ENCODE measurements around the gene ITGBL1. TPM values are rescaled to one million over a fixed set of nuclear protein-coding genes. Genes with fewer than 3 reads are reported as not detected.

The ITGBL1 gene
- total RNA-seq, 6 experiments from 2014 or later, result 92.4 to 114 (median 105) TPM

DNA sequence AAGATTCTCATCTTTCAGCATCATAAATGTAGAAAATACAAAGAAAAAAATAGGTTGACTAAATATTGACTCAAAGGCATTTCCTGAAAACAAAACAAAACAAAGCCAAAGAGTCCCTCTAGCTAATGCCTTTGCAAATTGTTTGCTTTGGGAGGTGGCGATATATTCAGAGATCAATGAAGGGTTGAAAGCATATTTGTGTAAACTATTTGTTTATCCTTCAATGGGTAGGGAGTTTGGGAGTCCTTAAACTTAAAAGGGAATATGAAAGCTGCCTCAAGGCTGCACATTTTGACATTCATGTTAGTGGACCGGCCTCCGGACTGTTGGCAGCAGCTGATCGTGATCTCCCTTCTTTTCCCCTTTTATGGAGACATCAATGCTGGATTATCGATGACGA is 257.5 kb downstream of the ITGBL1 start:
- DNase-seq, result no peak
- H3K27ac Mint-ChIP-seq, result no peak overlapping the region

DNA sequence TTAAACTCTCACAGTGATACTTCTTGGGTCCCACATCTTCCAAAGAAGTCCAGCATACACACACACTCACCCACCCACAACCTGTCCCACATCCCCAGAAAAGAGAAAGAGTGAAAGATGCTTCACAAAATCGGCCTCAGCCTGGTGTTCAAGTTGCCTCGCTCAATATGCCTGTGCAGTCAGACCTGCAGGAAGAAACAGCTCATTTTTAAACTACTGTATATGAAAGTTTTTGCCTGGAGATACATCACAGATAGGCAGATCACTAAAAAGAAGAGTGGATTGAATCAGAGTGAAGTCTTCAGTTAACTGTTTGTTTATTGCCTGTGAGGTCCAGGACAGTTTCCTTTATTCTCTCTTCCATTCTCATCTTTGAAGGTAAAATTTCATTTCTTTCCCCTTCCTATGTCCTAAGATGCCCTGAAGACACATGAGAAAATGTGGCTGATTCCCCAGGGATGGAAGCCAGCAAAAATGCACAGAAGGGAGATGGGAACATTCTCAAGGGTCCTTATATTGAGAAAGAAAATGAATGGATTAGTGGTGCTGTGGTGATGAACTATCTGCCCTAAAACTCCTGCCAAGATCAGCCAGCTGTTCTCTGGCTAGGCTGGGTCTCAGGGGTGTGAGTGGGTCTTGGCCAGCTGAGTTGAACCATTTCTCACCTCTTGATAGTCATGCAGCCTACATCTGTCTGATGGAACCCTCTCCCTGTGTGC is 259.0 kb downstream of the ITGBL1 start:
- Mint-ChIP-seq H3K4me1 (ENCODE audit: low read depth) (peaks cover 9% of the 10 kb centered on the region), H3K4me3 (no peak overlapping the region), H3K9me3 (no peaks in the 10 kb centered on the region), H3K27me3 (ENCODE audit: insufficient read depth) (no peaks in the 10 kb centered on the region), H3K27ac (no peak overlapping the region), H3K36me3 (ENCODE audit: low read depth) (peaks cover 43% of the 10 kb centered on the region)
- TF ChIP-seq, protein P1, sequence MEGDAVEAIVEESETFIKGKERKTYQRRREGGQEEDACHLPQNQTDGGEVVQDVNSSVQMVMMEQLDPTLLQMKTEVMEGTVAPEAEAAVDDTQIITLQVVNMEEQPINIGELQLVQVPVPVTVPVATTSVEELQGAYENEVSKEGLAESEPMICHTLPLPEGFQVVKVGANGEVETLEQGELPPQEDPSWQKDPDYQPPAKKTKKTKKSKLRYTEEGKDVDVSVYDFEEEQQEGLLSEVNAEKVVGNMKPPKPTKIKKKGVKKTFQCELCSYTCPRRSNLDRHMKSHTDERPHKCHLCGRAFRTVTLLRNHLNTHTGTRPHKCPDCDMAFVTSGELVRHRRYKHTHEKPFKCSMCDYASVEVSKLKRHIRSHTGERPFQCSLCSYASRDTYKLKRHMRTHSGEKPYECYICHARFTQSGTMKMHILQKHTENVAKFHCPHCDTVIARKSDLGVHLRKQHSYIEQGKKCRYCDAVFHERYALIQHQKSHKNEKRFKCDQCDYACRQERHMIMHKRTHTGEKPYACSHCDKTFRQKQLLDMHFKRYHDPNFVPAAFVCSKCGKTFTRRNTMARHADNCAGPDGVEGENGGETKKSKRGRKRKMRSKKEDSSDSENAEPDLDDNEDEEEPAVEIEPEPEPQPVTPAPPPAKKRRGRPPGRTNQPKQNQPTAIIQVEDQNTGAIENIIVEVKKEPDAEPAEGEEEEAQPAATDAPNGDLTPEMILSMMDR (IDR thresholded peaks at IDR 0.05), result no peak
- no peak for DNase-seq

More for the DNA sequence above, 257.5 kb downstream of the ITGBL1 start:
- TF ChIP-seq, protein P1 (IDR thresholded peaks at IDR 0.05), result no peak
- no peaks in the 10 kb centered on the region for H3K27me3 Mint-ChIP-seq (ENCODE audit: insufficient read depth)
- H3K4me1 Mint-ChIP-seq (ENCODE audit: low read depth), result peaks cover 17% of the 10 kb centered on the region
- H3K4me3 Mint-ChIP-seq, result no peak overlapping the region
- peaks cover 48% of the 10 kb centered on the region for H3K36me3 Mint-ChIP-seq (ENCODE audit: low read depth)
- H3K9me3 Mint-ChIP-seq, result no peaks in the 10 kb centered on the region

DNA sequence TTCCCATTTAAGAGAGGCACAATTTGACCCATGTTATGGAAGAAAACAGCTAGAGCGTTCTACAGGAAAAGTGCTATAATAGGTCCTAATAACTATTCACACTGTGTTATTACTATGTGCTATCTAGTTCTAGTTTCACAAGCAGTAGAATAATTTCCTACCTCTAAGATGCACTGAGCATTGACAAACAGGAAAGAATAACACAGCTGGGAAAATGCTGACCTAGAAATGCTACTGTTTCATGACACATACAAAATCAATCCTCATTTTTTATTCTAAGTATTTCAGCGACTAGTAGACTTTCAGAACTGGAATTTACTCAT is 259.5 kb downstream of the ITGBL1 start:
- Mint-ChIP-seq H3K4me3 (no peak overlapping the region), H3K9me3 (no peaks in the 10 kb centered on the region), H3K27me3 (ENCODE audit: insufficient read depth) (no peaks in the 10 kb centered on the region), H3K27ac (no peak overlapping the region), H3K36me3 (ENCODE audit: low read depth) (peaks cover 42% of the 10 kb centered on the region), H3K4me1 (ENCODE audit: low read depth) (peaks cover 4% of the 10 kb centered on the region)
- no peak for DNase-seq
- TF ChIP-seq, protein P1 (IDR thresholded peaks at IDR 0.05), result no peak

DNA sequence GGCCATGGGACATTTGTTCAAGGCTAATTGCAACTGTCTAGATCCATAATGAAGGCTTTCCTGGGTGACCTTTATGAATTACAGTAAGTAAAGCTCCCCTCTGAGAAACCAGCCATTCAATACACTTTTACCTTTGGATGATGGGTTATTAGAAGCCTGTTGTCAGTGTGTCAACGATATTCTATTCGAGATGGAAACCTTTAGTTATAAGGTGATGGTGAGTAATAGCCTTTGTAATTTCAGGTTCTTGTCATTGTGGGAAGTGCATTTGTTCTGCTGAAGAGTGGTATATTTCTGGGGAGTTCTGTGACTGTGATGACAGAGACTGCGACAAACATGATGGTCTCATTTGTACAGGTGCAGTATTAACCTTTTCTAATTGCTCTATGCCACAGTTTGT is 261.7 kb downstream of the ITGBL1 start:
- Mint-ChIP-seq H3K4me1 (ENCODE audit: low read depth) (no peaks in the 10 kb centered on the region), H3K9me3 (no peaks in the 10 kb centered on the region), H3K4me3 (no peak overlapping the region), H3K36me3 (ENCODE audit: low read depth) (peaks cover 43% of the 10 kb centered on the region), H3K27me3 (ENCODE audit: insufficient read depth) (no peaks in the 10 kb centered on the region), H3K27ac (no peak overlapping the region)
- no peak for DNase-seq
- TF ChIP-seq, protein P1 (IDR thresholded peaks at IDR 0.05), result no peak

DNA sequence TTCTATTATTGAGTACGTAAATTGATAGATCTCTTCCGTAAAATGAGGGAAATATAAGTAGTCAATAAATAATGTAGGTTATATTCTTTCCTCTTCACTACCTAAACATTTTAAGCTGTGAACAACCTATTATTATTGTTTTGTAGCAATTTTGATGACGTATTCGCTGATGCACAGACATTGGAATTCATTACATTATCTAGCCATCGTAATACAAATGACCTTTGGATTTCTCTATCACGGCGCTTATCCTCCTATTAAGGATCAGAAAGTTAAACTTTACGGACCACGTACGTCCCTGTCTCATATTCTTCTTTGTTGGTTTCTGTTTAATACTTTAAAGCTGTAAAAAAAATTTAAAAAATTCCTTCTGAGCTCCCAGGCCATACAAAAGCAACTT is 264.9 kb downstream of the ITGBL1 start:
- no peaks in the 10 kb centered on the region for H3K4me1 Mint-ChIP-seq (ENCODE audit: low read depth)
- H3K27ac Mint-ChIP-seq, result no peak overlapping the region
- TF ChIP-seq, protein P1 (IDR thresholded peaks at IDR 0.05), result no peak
- no peaks in the 10 kb centered on the region for H3K9me3 Mint-ChIP-seq
- DNase-seq, result no peak
- H3K27me3 Mint-ChIP-seq (ENCODE audit: insufficient read depth), result no peaks in the 10 kb centered on the region
- peaks cover 32% of the 10 kb centered on the region for H3K36me3 Mint-ChIP-seq (ENCODE audit: low read depth)
- no peak overlapping the region for H3K4me3 Mint-ChIP-seq
